OCI-LY3 (cell line): ENCODE data around the gene ADAMTS2.

Experiments used
- CTCF ChIP-seq: fragments of 200-600, 300-600 bp; sonication (generic); IDR thresholded peaks from 2 replicates; pipeline ENCODE4 v1.5.1; 2014; ENCODE audit warnings: antibody characterized with exemption, low read length, low read depth
- EZH2phosphoT487 ChIP-seq: fragments of 200-600 bp; shearing (Covaris generic); IDR thresholded peaks from 2 replicates; pipeline ENCODE4 v1.6.1; 2018; ENCODE audit warnings: antibody characterized with exemption, mixed run types, low read depth

GRCh38 chr5:179300581-179301180, 44.6 kb downstream of the ADAMTS2 start:
- TF ChIP-seq CTCF: no peak
- TF ChIP-seq EZH2phosphoT487: no peak
